Fibroblast of skin of left quadriceps (primary cell): ENCODE data around the gene MT1HL1.
"Not testable (repeated sequence)": the region's sequence is repeated elsewhere in the genome, so short reads cannot be mapped to it uniquely, and the experiment has no call there.

Source experiments
- DNase-seq, 2 experiments: peaks; one replicate each; pipeline ENCODE4 v3.0.0-alpha.2; 2013; ENCODE audit warnings: low read depth in 2 of 2

The MT1HL1 gene

DNA sequence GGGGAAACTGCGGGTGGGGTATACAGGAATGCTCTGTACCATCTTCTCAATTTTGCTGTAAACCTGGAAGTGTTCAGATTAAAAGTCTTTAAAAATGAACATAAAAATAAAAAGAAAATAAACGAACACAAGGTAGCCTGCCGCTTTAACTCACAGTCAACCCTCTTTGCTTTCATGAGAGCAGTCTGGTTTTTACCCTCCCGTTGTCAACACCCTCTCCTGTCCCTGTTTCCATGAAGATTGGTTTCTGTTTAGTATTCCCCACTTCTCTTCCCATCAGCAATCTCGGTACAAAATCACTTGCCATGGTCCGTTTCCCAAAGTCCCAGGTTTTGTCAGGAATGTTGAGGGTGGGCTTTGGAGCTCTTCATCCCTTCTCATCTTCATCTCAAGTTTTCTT is 28.8 kb downstream of the MT1HL1 start:
- DNase-seq, result no peak

GRCh38 chr1:236974025-236974424 is 30.2 kb downstream of the MT1HL1 start:
- not testable (repeated sequence) for DNase-seq

DNA sequence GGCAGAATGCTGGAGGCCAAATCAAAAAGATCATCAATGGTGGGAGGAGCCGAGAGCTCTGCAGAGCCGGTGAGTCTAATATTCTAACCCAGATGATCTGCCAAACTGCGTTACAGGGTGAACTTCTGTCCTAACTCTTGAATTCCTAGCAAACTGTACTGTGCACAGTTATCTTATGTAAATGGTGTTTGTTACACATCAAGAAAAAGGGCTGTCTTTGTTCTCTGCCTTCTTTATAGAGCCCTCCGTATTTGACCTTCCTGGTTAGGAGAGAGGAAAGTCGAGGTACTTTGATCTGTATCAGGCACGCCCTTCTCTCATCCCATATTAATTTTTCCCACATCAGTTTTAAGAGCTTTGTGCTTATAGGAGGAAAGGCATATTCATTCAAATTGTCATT is 37.6 kb downstream of the MT1HL1 start:
- DNase-seq, result no peak

GRCh38 chr1:236963920-236964319 is 40.3 kb downstream of the MT1HL1 start:
- no peak for DNase-seq

DNA sequence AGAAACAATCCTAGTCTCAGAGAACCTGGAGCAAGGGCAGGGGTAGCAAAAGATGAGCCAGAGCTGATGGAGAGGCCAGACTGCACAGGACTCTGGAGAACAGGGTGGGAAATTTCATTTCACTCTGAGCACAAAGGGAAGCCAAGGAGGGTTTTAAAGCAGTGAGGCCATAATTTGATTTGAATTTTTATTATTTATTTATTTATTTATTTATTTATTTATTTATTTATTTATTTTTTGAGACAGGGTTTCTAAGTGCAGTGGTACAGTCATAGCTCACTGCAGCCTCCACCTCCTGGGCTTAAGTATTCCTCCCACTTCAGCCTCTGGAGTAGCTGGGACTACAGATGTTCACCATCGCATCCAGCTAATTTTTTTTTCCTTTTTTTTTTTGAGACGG is 45.1 kb downstream of the MT1HL1 start:
- DNase-seq, result no peak

GRCh38 chr1:236957235-236957634 is 47.0 kb downstream of the MT1HL1 start:
- DNase-seq, result no peak
